ENCODE results near the gene RBMS1. TPM values are rescaled to one million over a fixed set of nuclear protein-coding genes. Genes with fewer than 3 reads are reported as not detected.

RBMS1 gene
- total RNA-seq, 1 donor from 2014 or later, result 131 TPM

DNA sequence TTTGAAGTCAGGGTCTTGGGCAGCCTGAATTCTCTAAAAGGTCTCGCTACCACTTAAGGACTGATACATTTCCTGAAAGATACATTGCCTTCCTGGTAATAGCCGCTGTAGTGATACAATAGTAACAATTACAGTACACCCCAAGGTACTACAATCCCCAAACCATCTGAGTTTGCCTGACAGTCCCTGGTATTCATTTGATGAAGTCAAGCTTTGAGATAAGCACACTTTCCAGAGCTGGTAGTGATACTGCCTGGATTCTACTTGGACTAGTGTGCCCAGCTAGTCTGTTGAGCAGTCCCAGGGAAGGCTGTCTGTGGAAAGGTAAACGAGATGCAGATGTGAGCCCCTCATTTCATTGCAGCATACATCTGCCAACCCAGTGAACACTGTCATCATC is 269.1 kb downstream of the RBMS1 start:
- DNase-seq (ENCODE audit: low spot score), result no peak

DNA sequence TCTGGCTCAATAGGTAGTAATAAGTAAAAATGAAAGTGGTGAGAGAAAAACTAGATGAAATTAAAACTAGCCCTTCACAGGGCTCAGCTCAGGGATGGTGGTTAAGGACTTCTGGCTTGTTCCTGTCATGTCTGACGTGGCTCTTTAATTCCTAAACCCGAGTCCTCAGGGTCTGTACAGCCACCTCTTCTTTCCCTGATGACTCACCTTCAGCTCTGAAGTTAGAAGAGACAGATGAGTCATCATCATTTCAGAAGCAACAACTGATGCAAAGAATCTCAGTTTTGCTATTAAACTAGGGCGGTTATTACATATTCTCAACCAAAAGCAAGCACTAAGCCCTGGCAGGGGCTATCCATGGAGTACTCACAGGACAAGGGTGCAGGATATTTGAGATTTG is 269.5 kb downstream of the RBMS1 start:
- DNase-seq (ENCODE audit: low spot score), result peak; percentile 88

DNA sequence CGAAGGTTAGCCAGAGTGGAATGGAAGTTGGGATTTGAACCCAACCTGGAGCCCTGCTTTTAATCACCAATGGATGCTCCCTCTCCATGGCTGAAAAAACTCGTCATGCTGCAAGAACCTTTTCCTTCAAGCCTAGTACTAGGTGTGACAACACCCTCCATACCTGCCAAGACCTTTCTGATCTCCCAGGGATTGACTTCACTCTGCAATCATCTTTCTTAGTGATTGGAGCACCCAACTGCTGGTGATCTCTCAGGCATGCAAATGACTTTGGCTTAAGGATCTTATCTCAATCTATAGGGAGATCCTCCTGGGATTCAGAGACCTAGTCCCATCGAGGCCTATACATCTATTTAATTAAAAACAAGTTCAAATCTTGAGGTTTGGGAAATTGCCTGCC is 270.0 kb downstream of the RBMS1 start:
- no peak for DNase-seq (ENCODE audit: low spot score)

DNA sequence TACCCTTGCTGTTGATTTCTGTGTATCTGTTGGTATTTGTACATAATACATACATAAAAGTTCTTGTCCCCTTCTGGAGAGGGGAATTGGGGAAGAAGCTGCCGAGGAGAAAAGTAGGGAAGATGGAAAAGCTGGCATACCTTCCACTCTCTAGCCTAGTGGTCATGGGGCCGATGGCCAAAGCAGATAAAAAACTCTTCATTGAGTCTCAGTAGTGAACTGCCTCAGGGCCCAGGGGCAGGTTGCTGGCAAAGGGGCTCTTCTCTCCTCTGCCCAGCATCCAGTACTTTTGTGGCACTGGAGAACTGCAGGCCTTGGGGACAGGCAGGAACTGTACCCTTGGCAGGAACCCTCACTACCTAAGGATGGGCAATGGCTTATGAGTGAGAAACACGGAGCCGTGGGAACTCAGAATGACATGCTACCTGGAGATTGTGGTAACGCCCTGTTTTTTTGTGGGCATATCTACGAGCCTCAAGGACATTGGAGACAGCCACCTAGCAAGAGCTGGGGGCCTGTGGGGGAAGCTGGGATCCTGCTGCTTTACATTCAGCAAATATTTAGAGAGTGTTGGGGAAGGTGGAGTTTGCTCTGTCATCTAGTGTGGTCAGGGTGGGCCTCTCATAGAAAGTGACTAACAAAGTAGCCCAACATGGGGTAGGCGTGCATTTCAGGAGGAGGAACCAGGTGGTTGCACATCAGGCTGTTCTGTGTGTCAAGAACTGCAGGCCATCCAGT is 270.9 kb downstream of the RBMS1 start:
- DNase-seq (ENCODE audit: low spot score), result no peak

Data from umbilical cord (tissue), 2 donors.